Stomach (tissue), 4 donors: ENCODE results near the gene DNAJB2.

ENCODE experiments used
- EP300 ChIP-seq: sonication (generic); formaldehyde crosslinking; IDR thresholded peaks from one replicate; pipeline ENCODE4 v1.6.1; 2017; ENCODE audit warnings: antibody characterized with exemption
- POLR2A ChIP-seq, 4 donors: fragments of 450-650 bp; IDR thresholded peaks; one replicate each; pipeline ENCODE4 v1.6.1; 2016; ENCODE audit warnings: antibody characterized with exemption in 4 of 4, control low read depth in 2 of 4, mild to moderate bottlenecking in 1 of 4, moderate library complexity in 1 of 4
- POLR2AphosphoS5 ChIP-seq, 3 donors: sonication (generic); formaldehyde crosslinking; IDR thresholded peaks; one replicate each; pipeline ENCODE4 v1.6.1; 2016; ENCODE audit warnings: antibody characterized with exemption in 3 of 3
- TF ChIP-seq, protein P1 (sequence below), 7 experiments: fragments of 450-650 bp in 4 of 7; fragments of 200-600 bp in 3 of 7; sonication (generic) in 3 of 7; IDR thresholded peaks; one replicate each; pipeline ENCODE4 v1.5.1; 2016 to 2019; ENCODE audit warnings: antibody characterized with exemption in 7 of 7, control low read depth in 2 of 7, mild to moderate bottlenecking in 1 of 7

DNA sequence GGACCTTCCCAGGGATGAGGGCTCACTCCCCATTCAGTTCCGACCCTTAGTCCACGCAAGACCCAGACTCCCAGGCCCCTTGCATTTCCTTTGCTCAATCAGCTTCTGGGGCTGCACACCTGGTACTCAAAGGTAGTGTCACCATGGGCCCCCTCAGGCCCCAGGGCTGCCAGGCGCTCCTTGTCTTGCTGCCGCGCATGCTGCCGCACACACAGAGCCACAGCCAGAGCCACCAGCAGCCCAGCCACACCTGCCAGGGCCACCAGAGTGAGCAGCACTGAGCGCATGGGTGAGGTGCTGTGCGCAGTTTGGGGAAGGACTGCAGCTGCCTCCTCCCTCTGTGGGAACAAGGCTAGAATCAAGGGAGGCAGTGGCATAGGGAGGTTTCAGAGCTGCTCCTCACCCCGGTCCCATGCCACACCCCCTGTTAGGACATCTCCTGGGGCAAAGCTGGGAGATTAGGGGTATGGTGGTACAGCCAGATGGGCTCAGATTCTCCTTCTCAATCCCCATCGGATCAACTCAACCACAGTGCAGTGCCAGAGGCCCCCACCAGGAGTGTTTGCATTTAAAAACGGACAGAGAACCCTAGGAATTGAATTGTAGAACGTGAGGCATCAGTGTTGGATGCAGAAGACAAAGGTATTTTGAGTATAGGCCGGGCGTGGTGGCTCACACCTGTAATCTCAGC, 18.7 kb downstream of the DNAJB2 start:
- TF ChIP-seq POLR2A (IDR thresholded peaks at IDR 0.05), result no peak
- TF ChIP-seq, protein P1, sequence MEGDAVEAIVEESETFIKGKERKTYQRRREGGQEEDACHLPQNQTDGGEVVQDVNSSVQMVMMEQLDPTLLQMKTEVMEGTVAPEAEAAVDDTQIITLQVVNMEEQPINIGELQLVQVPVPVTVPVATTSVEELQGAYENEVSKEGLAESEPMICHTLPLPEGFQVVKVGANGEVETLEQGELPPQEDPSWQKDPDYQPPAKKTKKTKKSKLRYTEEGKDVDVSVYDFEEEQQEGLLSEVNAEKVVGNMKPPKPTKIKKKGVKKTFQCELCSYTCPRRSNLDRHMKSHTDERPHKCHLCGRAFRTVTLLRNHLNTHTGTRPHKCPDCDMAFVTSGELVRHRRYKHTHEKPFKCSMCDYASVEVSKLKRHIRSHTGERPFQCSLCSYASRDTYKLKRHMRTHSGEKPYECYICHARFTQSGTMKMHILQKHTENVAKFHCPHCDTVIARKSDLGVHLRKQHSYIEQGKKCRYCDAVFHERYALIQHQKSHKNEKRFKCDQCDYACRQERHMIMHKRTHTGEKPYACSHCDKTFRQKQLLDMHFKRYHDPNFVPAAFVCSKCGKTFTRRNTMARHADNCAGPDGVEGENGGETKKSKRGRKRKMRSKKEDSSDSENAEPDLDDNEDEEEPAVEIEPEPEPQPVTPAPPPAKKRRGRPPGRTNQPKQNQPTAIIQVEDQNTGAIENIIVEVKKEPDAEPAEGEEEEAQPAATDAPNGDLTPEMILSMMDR (IDR thresholded peaks at IDR 0.05), result no peak
- no peak for TF ChIP-seq EP300
- no peak for TF ChIP-seq POLR2AphosphoS5 (IDR thresholded peaks at IDR 0.05)
